ENCODE data around the gene SCRN2. TPM values are rescaled to one million over a fixed set of nuclear protein-coding genes. Genes with fewer than 3 reads are reported as not detected.

The SCRN2 gene
- polyA plus RNA-seq, 6 donors from 2014 or later: 20.0 to 35.5 (median 23.5) TPM

DNA sequence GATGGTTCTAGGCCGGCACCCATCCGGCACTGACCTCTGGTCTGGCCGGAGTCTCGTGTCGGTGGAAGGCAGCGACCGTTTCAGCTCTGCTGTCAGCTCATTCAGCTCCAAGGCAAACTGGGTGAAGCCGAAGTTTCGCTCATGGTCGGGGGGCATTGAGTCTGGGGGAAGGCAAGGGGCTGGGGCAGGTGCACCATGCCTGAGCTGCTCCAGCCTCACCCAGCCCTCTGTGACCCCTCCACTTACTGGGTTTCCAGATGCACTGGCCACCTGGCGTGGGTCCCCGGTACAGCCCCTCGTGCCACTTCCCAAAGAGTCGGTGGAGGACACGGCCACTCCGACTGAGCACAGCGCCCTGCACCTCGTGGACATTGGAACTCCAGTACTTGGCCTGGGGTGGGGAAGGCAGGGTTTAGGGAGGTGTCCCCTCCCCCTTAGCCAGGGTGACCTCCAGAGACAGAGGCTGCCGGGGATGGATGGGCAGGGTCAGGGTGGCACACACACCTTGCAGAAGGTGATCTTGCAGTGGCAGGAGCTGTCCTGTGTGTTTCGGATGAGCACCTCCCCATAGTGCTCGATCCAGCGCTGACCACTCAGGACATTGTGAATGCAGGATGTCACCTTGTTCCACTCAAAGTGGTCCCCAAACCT, 32.1 kb downstream of the SCRN2 start:
- Mint-ChIP-seq H3K36me3 (peaks cover 6 to 55% of the 10 kb centered on the region in 2 donors), H3K27me3 (no peaks in the 10 kb centered on the region), H3K9me3 (no peaks in the 10 kb centered on the region), H3K27ac (no peak overlapping the region), H3K4me1 (peaks cover 0 to 5% (median 4%) of the 10 kb centered on the region in 3 donors), H3K4me3 (no peak overlapping the region)
- DNase-seq: no peak
- ATAC-seq (ENCODE audit: low read depth in 2 of 2): no peak

DNA sequence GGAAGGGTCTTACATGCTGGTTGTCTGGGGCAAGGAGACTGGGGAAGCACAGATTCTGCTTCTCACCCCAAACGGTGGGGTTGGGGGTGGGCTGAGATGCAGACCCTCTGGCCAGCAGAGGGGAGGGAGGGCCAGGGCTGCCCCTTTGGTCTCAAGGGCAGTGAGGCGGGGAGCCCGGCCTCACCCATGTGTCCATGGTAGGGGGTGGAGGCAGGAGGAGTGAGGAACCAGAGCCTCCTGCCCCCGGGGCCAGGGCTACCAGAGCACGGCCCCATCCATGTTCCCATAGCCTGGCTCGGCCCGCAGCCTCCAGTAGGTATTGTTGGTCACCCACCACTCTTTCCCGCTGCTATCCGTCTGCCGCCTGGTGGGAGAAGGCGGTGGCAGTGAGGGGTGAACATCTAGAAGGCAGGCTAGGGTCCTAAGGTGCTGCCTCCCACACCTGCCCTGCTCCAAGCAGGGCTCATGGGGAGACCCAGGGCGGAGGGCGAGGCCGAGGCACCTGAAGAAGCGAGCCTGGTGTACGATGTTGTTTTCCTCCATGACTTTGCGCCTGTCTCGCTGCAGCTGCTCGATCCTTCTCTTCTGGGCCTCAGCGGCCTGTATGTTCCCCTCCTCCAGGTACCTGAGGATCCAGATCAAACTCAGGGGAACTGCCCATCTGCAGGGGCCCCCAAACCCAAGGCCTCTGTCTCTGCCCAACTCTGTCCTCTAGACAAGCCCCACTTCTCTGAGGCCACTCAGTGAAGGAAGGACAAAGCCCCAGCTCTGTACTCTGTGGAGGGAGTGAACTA, 32.8 kb downstream of the SCRN2 start:
- ATAC-seq (ENCODE audit: low read depth in 2 of 2) (no peak), DNase-seq (no peak)
- Mint-ChIP-seq H3K4me1 (peaks cover 0 to 5% (median 4%) of the 10 kb centered on the region in 3 donors), H3K27me3 (no peaks in the 10 kb centered on the region), H3K27ac (no peak overlapping the region), H3K9me3 (no peaks in the 10 kb centered on the region), H3K36me3 (peaks cover 6 to 55% of the 10 kb centered on the region in 2 donors), H3K4me3 (no peak overlapping the region)

DNA sequence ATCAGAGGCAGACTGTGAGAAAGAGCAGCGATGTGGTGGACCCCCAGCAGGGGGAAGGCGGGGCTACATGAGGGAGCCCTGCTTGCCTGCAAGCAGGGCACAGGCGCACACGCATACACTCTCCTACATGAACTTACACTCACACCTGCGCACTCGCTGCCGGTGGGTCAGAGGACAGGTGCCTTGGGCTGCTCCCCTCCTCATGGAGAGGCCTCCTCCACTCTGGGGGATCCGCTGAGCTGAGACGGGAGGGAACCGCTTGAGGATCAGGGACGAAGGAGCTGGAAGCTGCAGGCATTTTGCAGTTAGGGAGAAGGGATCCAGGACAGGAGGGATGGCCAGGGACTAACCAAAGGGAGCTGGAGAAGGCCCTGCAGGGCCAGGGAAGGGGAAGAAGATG, 33.7 kb downstream of the SCRN2 start:
- no peak overlapping the region for H3K4me3 Mint-ChIP-seq
- DNase-seq: no peak
- H3K27me3 Mint-ChIP-seq: no peaks in the 10 kb centered on the region
- no peak for ATAC-seq (ENCODE audit: low read depth in 2 of 2)
- no peaks in the 10 kb centered on the region for H3K9me3 Mint-ChIP-seq
- peaks cover 0 to 4% (median 3%) of the 10 kb centered on the region in 3 donors for H3K4me1 Mint-ChIP-seq
- peak overlapping the region in 1 of 6 donors; percentile 69 for H3K27ac Mint-ChIP-seq
- H3K36me3 Mint-ChIP-seq: peaks cover 6 to 47% of the 10 kb centered on the region in 2 donors

DNA sequence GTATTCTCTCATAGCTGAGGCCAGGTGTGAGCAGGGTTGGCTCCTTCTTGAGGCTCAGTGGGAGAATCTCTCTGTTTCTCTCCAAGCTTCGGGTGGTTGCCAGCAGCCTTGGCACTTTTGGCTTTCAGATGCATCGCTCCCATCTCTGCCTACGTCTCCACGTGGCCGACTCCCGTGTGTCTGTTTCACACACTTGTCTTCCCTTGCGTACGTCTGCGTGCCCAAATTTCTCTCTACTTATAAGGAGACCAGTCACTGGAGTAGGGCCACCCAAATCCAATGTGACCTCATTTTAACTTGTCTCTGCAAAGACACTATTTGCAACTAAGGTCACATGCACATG, 34.2 kb downstream of the SCRN2 start:
- ATAC-seq (ENCODE audit: low read depth in 2 of 2): no peak
- H3K36me3 Mint-ChIP-seq: peaks cover 6 to 42% of the 10 kb centered on the region in 2 donors
- H3K27ac Mint-ChIP-seq: no peak overlapping the region
- H3K27me3 Mint-ChIP-seq: peaks cover 0 to 5% (median 3%) of the 10 kb centered on the region in 3 donors
- H3K9me3 Mint-ChIP-seq: no peaks in the 10 kb centered on the region
- DNase-seq: no peak
- peaks cover 2 to 6% (median 3%) of the 10 kb centered on the region in 3 donors for H3K4me1 Mint-ChIP-seq
- no peak overlapping the region for H3K4me3 Mint-ChIP-seq

DNA sequence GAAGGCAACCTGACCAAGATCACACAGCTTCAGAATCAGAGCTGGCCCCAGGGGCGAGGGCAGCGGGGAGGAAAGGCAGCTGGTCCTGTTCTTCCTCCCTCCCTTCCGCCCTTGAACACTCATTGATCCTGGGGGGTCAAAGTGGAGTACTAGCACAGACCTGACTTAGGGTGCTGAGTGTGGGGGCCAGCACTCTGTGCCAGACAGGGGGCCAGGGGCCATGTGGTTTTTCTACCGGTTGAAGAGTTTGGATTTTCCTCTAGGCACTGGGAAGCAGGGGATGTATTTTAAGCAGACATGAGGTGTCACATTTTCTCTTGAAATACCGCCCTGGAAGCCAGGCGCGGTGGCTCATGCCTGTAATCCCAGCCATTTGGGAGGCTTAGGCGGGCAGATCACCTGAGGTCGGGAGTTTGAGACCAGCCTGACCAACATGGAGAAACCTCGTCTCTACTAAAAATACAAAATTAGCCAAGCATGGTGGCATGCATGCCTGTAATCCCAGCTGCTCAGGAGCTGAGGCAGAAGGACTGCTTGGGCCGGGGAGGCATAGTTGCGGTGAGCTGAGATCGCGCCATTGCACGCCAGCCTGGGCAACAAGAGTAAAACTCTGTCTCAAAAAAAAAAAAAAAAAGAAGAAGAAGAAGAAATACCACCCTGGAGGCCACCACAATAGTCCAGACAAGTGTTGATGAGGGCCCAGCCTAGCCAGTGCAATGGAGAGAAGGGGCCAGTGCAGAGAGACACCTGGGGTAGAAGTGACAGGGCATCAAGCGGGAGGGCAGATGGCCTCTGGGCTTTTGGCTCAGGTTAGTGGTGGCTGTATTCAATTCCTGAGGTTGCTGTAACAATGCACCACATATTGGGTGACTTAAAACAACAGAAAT, 34.8 kb downstream of the SCRN2 start:
- peaks cover 2 to 9% (median 3%) of the 10 kb centered on the region in 3 donors for H3K4me1 Mint-ChIP-seq
- no peaks in the 10 kb centered on the region for H3K9me3 Mint-ChIP-seq
- H3K27ac Mint-ChIP-seq: peak overlapping the region in 1 of 6 donors; percentile 33
- no peak overlapping the region for H3K4me3 Mint-ChIP-seq
- H3K36me3 Mint-ChIP-seq: peaks cover 6 to 35% of the 10 kb centered on the region in 2 donors
- ATAC-seq (ENCODE audit: low read depth in 2 of 2) (no peak), DNase-seq (no peak)
- peaks cover 0 to 9% (median 9%) of the 10 kb centered on the region in 3 donors for H3K27me3 Mint-ChIP-seq

DNA sequence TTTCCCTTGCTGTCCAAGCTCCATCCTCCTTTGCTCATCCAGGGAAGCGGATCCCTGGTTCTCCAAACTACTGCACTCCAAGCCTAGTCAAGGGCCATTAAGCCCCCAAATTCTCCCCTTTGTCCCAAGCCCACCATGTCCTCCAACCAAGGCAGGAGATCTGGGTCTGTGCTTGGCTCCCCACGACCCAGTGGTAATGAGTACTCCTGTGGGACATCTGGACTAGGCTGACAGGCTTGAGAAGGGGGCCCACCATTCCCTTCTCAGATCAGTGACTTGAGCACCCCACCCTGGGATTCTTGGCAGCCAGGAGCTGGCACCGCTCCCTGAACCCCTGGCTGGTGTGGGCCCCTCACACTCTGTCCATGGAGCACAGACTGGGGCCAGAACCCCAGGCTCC, 36.6 kb downstream of the SCRN2 start:
- Mint-ChIP-seq H3K9me3 (no peaks in the 10 kb centered on the region), H3K27me3 (peaks cover 0 to 10% (median 9%) of the 10 kb centered on the region in 3 donors), H3K4me1 (peaks cover 2 to 9% (median 3%) of the 10 kb centered on the region in 3 donors), H3K36me3 (peaks cover 0 to 20% of the 10 kb centered on the region in 2 donors), H3K4me3 (no peak overlapping the region), H3K27ac (no peak overlapping the region)
- ATAC-seq (ENCODE audit: low read depth in 2 of 2): no peak
- DNase-seq: no peak

DNA sequence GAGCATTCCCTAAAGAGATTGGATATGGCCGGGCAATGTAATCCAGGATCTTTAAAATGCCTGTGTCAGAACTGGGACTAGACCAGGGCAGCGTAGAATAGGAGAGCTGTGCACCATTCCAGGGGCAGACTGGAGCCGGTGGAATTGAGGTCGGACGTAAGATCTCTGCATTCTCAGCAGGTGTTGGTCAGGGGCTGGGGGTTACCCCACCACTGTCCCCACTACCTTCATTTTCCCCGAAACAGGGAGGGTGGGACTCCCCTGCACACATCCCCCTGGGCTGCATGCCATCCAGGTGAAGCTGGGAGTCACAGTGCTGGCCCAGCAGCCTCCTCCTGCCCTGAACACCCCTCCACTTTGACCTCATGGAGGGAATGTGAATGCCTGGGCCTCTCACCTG, 37.3 kb downstream of the SCRN2 start:
- H3K27ac Mint-ChIP-seq: no peak overlapping the region
- H3K9me3 Mint-ChIP-seq: no peaks in the 10 kb centered on the region
- DNase-seq (no peak), ATAC-seq (ENCODE audit: low read depth in 2 of 2) (no peak)
- H3K36me3 Mint-ChIP-seq: peaks cover 0 to 20% of the 10 kb centered on the region in 2 donors
- peaks cover 2 to 9% (median 3%) of the 10 kb centered on the region in 3 donors for H3K4me1 Mint-ChIP-seq
- H3K4me3 Mint-ChIP-seq: no peak overlapping the region
- peaks cover 0 to 10% (median 9%) of the 10 kb centered on the region in 3 donors for H3K27me3 Mint-ChIP-seq

DNA sequence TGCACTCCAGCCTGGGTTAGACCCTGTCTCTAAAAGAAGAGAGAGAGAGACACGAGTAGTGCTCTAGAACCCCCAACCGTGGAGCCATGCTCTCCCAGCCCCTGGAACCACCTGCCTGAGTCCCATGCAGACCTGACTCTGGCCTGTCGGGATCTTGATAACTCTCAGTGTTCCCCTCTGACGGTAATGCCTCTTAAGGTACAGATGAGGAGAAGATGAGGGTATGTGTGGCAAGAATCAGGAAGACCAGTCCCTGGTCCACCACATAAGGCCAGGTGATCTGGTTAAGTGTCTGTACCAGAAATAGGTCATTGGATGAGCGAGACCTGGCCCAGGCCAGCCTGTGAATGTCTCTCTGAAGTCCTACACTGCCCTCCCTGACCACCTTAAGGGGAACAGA, 37.9 kb downstream of the SCRN2 start:
- no peaks in the 10 kb centered on the region for H3K9me3 Mint-ChIP-seq
- peaks cover 0 to 10% (median 9%) of the 10 kb centered on the region in 3 donors for H3K27me3 Mint-ChIP-seq
- DNase-seq: no peak
- H3K36me3 Mint-ChIP-seq: peaks cover 0 to 16% of the 10 kb centered on the region in 2 donors
- peaks cover 2 to 9% (median 3%) of the 10 kb centered on the region in 3 donors for H3K4me1 Mint-ChIP-seq
- no peak for ATAC-seq (ENCODE audit: low read depth in 2 of 2)
- no peak overlapping the region for H3K4me3 Mint-ChIP-seq
- no peak overlapping the region for H3K27ac Mint-ChIP-seq

DNA sequence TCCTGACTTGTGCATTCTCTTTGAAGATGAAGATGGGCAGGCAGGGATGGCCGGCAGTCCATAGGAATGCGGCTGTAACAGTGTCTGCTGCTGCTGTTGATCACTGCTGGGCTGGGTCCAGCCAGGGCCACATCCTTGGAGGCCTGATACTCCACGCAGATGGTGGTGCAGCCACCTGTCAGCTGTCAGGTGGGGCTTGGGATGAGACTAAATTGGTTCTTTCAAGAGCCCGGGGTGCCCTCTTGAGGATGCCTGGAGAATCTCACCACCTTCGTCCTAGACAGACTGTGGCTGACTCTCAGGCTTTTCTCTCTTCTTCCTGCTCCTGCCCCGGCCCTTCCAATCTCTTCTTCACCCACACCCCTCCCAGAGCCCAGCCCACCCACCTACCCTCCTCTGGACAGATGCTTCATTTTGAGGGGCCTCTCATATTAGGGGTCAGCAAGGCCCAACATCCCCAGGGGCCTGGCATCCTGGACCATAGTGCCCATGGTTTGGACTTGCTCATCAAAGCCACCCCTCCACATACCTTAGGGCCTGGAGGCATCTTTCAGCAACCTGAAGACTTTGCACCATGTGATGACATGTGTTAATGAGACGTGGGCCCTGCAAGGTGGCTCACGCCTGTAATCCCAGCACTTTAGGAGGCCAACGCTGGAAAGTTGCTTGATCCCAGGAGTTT, 38.6 kb downstream of the SCRN2 start:
- no peak overlapping the region for H3K27ac Mint-ChIP-seq
- DNase-seq (peak; percentile 44), ATAC-seq (ENCODE audit: low read depth in 2 of 2) (peak; percentile 80 to 96)
- H3K4me1 Mint-ChIP-seq: peaks cover 2 to 9% (median 3%) of the 10 kb centered on the region in 3 donors
- H3K4me3 Mint-ChIP-seq: peak overlapping the region in 1 of 8 donors; percentile 5
- peaks cover 0 to 9% of the 10 kb centered on the region in 2 donors for H3K36me3 Mint-ChIP-seq
- peaks cover 3 to 15% (median 10%) of the 10 kb centered on the region in 3 donors for H3K27me3 Mint-ChIP-seq
- H3K9me3 Mint-ChIP-seq: no peaks in the 10 kb centered on the region

DNA sequence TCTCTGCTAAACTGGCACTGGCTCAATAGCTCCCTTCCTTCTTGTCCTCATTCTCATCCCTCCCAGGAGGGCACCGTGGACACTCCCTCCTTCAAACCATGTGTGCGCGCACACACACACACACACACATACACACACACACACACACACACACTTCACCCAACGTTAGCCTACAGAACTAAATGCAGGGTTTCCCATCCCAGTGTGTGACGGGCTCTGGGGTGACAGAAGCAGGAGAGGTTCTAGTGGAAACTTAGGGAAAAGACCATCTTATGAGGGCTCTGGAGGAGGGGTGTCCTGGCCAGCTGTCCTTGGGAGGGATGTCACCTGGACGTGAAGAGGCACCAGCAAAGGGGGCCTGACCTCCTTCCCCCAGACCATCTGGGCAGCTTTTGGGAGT, 39.2 kb downstream of the SCRN2 start:
- Mint-ChIP-seq H3K4me3 (no peak overlapping the region), H3K27ac (no peak overlapping the region), H3K9me3 (no peaks in the 10 kb centered on the region), H3K4me1 (peaks cover 2 to 9% (median 3%) of the 10 kb centered on the region in 3 donors), H3K36me3 (peaks cover 0 to 3% of the 10 kb centered on the region in 2 donors), H3K27me3 (peaks cover 4 to 17% (median 10%) of the 10 kb centered on the region in 3 donors)
- DNase-seq: no peak
- ATAC-seq (ENCODE audit: low read depth in 2 of 2): no peak

DNA sequence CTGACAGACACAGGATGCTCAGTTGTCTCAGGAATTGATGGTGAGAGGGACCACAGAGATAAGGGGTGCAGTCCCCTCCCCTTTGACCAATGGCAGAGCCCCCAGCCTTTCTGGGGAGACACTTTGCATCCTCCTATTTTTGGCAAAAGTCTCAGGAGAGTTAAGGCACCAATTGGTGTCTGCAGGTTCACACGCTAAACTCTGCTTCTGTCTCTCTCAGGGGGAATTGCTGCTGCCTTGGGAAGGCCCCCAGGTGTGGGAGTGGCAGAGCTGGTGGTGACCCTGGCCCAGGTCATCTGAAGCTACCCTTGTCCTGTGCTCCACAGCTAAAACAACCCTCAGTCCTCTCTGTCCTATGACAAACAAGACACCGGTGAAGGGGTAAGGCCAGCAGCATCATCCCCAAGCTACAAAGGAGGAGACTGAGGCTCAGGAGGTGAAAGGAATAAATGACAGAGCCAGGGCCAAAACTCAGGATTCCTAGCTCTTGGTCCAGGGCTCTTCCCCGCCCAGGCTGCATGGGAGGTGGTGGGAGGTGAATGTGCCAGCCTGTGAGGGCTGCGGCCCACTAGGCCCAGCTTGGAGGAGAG, 39.8 kb downstream of the SCRN2 start:
- H3K4me3 Mint-ChIP-seq: peak overlapping the region in 1 of 8 donors; percentile 6
- peaks cover 4 to 17% (median 10%) of the 10 kb centered on the region in 3 donors for H3K27me3 Mint-ChIP-seq
- no peaks in the 10 kb centered on the region for H3K9me3 Mint-ChIP-seq
- H3K36me3 Mint-ChIP-seq: no peaks in the 10 kb centered on the region
- H3K27ac Mint-ChIP-seq: no peak overlapping the region
- DNase-seq (no peak), ATAC-seq (ENCODE audit: low read depth in 2 of 2) (no peak)
- peaks cover 2 to 9% (median 3%) of the 10 kb centered on the region in 3 donors for H3K4me1 Mint-ChIP-seq

DNA sequence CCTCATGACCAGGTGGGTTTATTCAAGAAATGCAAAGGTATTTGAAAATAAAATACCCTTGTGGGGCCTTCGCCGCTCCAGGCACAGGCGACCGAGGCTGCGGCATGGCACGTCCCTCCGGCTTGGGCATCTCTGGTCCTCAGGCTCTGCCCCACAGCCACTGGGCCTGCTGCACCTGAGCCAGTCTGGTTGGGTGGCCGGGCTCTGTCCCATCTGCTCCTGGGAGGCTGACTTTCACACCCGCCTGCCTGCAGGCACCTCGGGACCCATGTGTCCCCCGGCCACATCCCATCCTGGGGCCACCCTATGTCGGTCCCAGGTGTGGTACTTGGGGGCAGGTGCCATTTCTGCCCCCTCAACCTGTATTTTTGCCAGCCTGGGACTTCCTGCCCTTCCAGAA, 40.4 kb downstream of the SCRN2 start:
- H3K27ac Mint-ChIP-seq: no peak overlapping the region
- ATAC-seq (ENCODE audit: low read depth in 2 of 2) (no peak), DNase-seq (no peak)
- H3K9me3 Mint-ChIP-seq: no peaks in the 10 kb centered on the region
- no peak overlapping the region for H3K4me3 Mint-ChIP-seq
- no peaks in the 10 kb centered on the region for H3K36me3 Mint-ChIP-seq
- peaks cover 6 to 17% (median 10%) of the 10 kb centered on the region in 3 donors for H3K27me3 Mint-ChIP-seq
- peaks cover 2 to 9% (median 3%) of the 10 kb centered on the region in 3 donors for H3K4me1 Mint-ChIP-seq
